ENCODE data around the gene EHBP1. TPM values are rescaled to one million over a fixed set of nuclear protein-coding genes. Genes with fewer than 3 reads are reported as not detected.

The EHBP1 gene
- total and polyA plus RNA-seq, 2 donors (not counting 3 experiments of a cell fraction or from before 2014, with no cell fraction given), result 8.4 to 34.8 TPM

GRCh38 chr2:63064661-63065060 lies 359.1 kb downstream of the EHBP1 start:
- Histone ChIP-seq H3K4me2 (ENCODE audit: insufficient read depth, low read length) (no peak overlapping the region), H3K27ac (ENCODE audit: insufficient read depth, low read depth, low read length) (no peak overlapping the region), H2AFZ (ENCODE audit: low read depth, low read length) (no peak overlapping the region), H3K9me1 (replicated peaks; ENCODE audit: control insufficient read depth, extremely low read depth, insufficient read depth, low read length) (no peaks in the 10 kb centered on the region), H3K9ac (replicated peaks; ENCODE audit: extremely low read depth, insufficient read depth, low read length) (no peak overlapping the region), H3K9me3 (replicated peaks; ENCODE audit: control insufficient read depth, insufficient read depth, low read length) (no peaks in the 10 kb centered on the region), H3K79me2 (ENCODE audit: control insufficient read depth, insufficient read depth, low read length) (no peaks in the 10 kb centered on the region), H4K20me1 (replicated peaks; ENCODE audit: control insufficient read depth, extremely low read depth, insufficient read depth, low read length) (no peaks in the 10 kb centered on the region), H3K36me3 (ENCODE audit: control insufficient read depth in 2 of 2, extremely low read depth in 1 of 2, insufficient read depth in 2 of 2, low read length in 2 of 2) (no peaks in the 10 kb centered on the region), H3K4me1 (ENCODE audit: control insufficient read depth, extremely low read depth, insufficient read depth, low read length) (no peaks in the 10 kb centered on the region), H3K27me3 (ENCODE audit: control insufficient read depth in 2 of 2, insufficient read depth in 2 of 2, low read length in 2 of 2) (peaks cover 48 to 88% of the 10 kb centered on the region in 2 experiments), H3K4me3 (replicated peaks in 1 of 3; ENCODE audit: insufficient read depth in 1 of 3, low read depth in 1 of 3, low read length in 3 of 3) (no peak overlapping the region)
- intact Hi-C loops (cut with micrococcal nuclease) (loop anchor here (5.0 to 10.0 kb wide), 2 partner anchors 360 to 423 kb away; no protein-coding TSS in a partner anchor), dilution Hi-C loops (cut with MboI; ENCODE audit: extremely low pct_ligation_motif_present, low sequenced_read_pairs) (no loop called here)
- TF ChIP-seq MYC (IDR thresholded peaks at IDR 0.05; ENCODE audit: low read depth, low read length) (no peak), FOS (IDR thresholded peaks at IDR 0.05; ENCODE audit: borderline replicate concordance, insufficient read depth, low read length) (no peak), MAX (IDR thresholded peaks at IDR 0.05; ENCODE audit: insufficient read depth, insufficient read length) (no peak), CTCF (IDR thresholded peaks at IDR 0.05; ENCODE audit: extremely low read depth in 1 of 2, insufficient read depth in 1 of 2, low read depth in 1 of 2, low read length in 2 of 2) (no peak), JUN (IDR thresholded peaks at IDR 0.05; ENCODE audit: borderline replicate concordance, insufficient read depth, insufficient read length, low read depth) (no peak), EZH2 (IDR thresholded peaks at IDR 0.05; ENCODE audit: borderline replicate concordance, low read depth, low read length, severe bottlenecking) (no peak), POLR2AphosphoS5 (IDR thresholded peaks at IDR 0.05; ENCODE audit: insufficient read depth, low read depth, low read length) (no peak), GATA2 (IDR thresholded peaks at IDR 0.05; ENCODE audit: insufficient read depth, insufficient read length, low read depth, low read length) (no peak), POLR2A (IDR thresholded peaks at IDR 0.05; ENCODE audit: low read depth, low read length) (no peak)
- CTCF ChIA-PET, result no interaction called here
- POLR2A ChIA-PET, result no interaction called here
- no peak for FAIRE-seq
- no TSS peak for BruUV-seq (replicated peaks)
- DNase-seq (ENCODE audit: low read depth, low spot score), result no peak
